ENCODE measurements around the gene CHCHD4.

Gene CHCHD4

GRCh38 chr3:14152963-14153355, 28.3 kb upstream of the CHCHD4 start:
- Histone ChIP-seq H3K9me3 (ENCODE audit: low read depth, low read length) (no peaks in the 10 kb centered on the region), H3K36me3 (ENCODE audit: insufficient read depth, low read length) (peaks cover 7% of the 10 kb centered on the region; the same call in 1 of the 2 replicates), H3K27ac (no peak overlapping the region), H3K4me3 (no peak overlapping the region), H3K9ac (ENCODE audit: insufficient read length) (no peak overlapping the region)
- DNase-seq (ENCODE audit: low read depth, low spot score) = no peak
- TF ChIP-seq EZH2 (IDR thresholded peaks at IDR 0.05) (no peak), POLR2AphosphoS5 (IDR thresholded peaks at IDR 0.05; ENCODE audit: borderline replicate concordance, low read depth, low read length) (no peak), FOXP2 (optimal IDR thresholded peaks at IDR 0.05; ENCODE audit: control extremely low read depth, extremely low read length, insufficient read depth) (no peak)

DNA sequence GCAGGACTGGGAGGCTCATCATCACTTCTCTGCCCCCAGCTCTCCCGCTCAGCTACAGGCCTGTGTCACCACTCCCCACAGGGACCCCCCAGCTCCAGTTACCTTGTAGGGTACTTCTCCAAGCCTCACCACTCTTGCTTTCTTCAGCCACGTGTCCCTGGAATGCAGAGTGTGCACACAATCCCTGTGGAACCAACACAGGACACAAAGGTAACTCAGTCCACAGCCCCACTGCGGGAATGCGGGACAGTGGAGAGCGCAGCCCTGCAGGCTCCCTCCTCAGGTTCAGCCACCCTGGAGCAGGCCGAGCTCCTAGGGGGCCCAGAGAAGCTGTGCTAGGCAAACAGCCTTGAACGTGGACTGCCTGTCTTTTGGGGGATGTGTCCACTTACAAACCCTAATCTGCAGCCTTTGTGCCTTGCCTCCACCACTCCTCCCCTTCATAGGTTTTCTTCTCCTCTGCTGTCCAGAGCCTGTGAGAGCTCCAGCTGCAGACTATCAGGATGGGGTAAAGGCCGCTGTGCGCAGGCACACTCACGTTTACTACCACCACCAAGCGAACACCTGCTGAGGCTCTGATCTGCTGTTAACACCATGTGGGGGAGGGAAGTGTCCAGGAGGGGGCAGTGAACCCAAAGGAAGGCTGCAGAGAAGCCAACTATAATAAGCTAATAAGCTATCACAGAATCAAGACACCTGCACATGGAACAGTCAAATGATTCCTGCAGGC, 27.7 kb upstream of the CHCHD4 start:
- no peak for TF ChIP-seq FOXP2 (optimal IDR thresholded peaks at IDR 0.05; ENCODE audit: control extremely low read depth, extremely low read length, insufficient read depth)
- no peak for TF ChIP-seq POLR2AphosphoS5 (IDR thresholded peaks at IDR 0.05; ENCODE audit: borderline replicate concordance, low read depth, low read length)
- TF ChIP-seq EZH2 (IDR thresholded peaks at IDR 0.05) = no peak
- DNase-seq (ENCODE audit: low read depth, low spot score) = no peak
- Histone ChIP-seq H3K9me3 (ENCODE audit: low read depth, low read length) (no peaks in the 10 kb centered on the region), H3K36me3 (ENCODE audit: insufficient read depth, low read length) (peaks cover under 1% of the 10 kb centered on the region; the same call in 1 of the 2 replicates), H3K4me3 (no peak overlapping the region), H3K9ac (ENCODE audit: insufficient read length) (no peak overlapping the region), H3K27ac (no peak overlapping the region)

- TF ChIP-seq FOXP2 (optimal IDR thresholded peaks at IDR 0.05; ENCODE audit: control extremely low read depth, extremely low read length, insufficient read depth) (no peak), EZH2 (IDR thresholded peaks at IDR 0.05) (no peak), POLR2AphosphoS5 (IDR thresholded peaks at IDR 0.05; ENCODE audit: borderline replicate concordance, low read depth, low read length) (no peak)
- H3K36me3 ChIP-seq (ENCODE audit: insufficient read depth, low read length) = no peaks in the 10 kb centered on the region; the same call in 1 of the 2 replicates
These were observed 26.9 kb upstream of the CHCHD4 start for GRCh38 chr3:14151471-14152083.

DNA sequence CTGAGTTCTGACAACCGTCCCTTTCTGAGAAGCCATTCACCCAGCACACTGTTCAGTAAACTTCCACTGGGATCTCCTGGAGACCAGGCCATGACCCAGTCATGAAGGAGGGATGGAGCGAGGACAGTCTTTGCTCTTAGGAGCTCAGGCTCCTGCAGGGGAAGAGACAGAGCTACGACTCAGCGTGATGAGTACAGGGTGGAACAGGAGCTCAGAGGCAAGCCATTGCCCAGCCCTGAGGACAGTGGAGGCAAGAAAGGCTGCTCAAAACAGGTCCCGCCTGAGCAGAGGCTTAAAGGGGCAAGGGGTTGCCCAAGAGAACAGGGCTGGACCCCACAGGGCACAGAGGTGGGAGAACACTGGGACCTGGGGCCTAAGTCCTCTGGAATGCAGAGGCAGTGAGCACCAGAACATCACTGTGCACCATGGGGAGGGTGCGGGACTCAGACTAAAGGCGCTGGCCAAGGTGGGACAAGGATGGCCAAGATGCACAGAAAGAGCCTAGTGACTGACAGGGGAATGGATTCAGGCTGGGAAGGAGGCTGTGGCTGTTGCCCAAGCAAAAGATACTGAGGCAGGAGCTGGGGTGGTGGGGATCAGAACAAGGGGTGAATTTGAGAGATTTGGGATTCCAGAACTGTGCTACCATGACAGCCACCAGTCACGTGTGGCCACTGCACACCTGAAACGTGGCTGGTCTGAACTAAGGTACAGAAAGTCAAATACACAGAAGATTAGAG, 26.0 kb upstream of the CHCHD4 start:
- Histone ChIP-seq H3K27ac (no peak overlapping the region), H3K9ac (ENCODE audit: insufficient read length) (no peak overlapping the region), H3K4me3 (no peak overlapping the region), H3K36me3 (ENCODE audit: insufficient read depth, low read length) (no peaks in the 10 kb centered on the region; the same call in 1 of the 2 replicates), H3K9me3 (ENCODE audit: low read depth, low read length) (no peaks in the 10 kb centered on the region)
- no peak for TF ChIP-seq POLR2AphosphoS5 (IDR thresholded peaks at IDR 0.05; ENCODE audit: borderline replicate concordance, low read depth, low read length)
- TF ChIP-seq FOXP2 (optimal IDR thresholded peaks at IDR 0.05; ENCODE audit: control extremely low read depth, extremely low read length, insufficient read depth) = no peak
- no peak for TF ChIP-seq EZH2 (IDR thresholded peaks at IDR 0.05)
- DNase-seq (ENCODE audit: low read depth, low spot score) = no peak

More at GRCh38 chr3:14151471-14152083, 26.9 kb upstream of the CHCHD4 start:
- Histone ChIP-seq H3K9ac (ENCODE audit: insufficient read length) (no peak overlapping the region), H3K9me3 (ENCODE audit: low read depth, low read length) (no peaks in the 10 kb centered on the region), H3K4me3 (no peak overlapping the region), H3K27ac (no peak overlapping the region)
- no peak for DNase-seq (ENCODE audit: low read depth, low spot score)

- DNase-seq (ENCODE audit: low read depth, low spot score) = no peak
- Histone ChIP-seq H3K27ac (no peak overlapping the region), H3K9ac (ENCODE audit: insufficient read length) (no peak overlapping the region), H3K4me3 (no peak overlapping the region), H3K36me3 (ENCODE audit: insufficient read depth, low read length) (no peaks in the 10 kb centered on the region; the same call in 1 of the 2 replicates), H3K9me3 (ENCODE audit: low read depth, low read length) (no peaks in the 10 kb centered on the region)
- TF ChIP-seq POLR2AphosphoS5 (IDR thresholded peaks at IDR 0.05; ENCODE audit: borderline replicate concordance, low read depth, low read length) = no peak
- no peak for TF ChIP-seq EZH2 (IDR thresholded peaks at IDR 0.05)
- no peak for TF ChIP-seq FOXP2 (optimal IDR thresholded peaks at IDR 0.05; ENCODE audit: control extremely low read depth, extremely low read length, insufficient read depth)
These were observed 25.4 kb upstream of the CHCHD4 start for GRCh38 chr3:14150078-14150477.

GRCh38 chr3:14148041-14148985, 23.6 kb upstream of the CHCHD4 start:
- Histone ChIP-seq H3K36me3 (ENCODE audit: insufficient read depth, low read length) (no peaks in the 10 kb centered on the region; the same call in 1 of the 2 replicates), H3K9me3 (ENCODE audit: low read depth, low read length) (no peaks in the 10 kb centered on the region), H3K27ac (no peak overlapping the region), H3K4me3 (no peak overlapping the region), H3K9ac (ENCODE audit: insufficient read length) (no peak overlapping the region)
- TF ChIP-seq EZH2 (IDR thresholded peaks at IDR 0.05) (no peak), POLR2AphosphoS5 (IDR thresholded peaks at IDR 0.05; ENCODE audit: borderline replicate concordance, low read depth, low read length) (no peak), FOXP2 (optimal IDR thresholded peaks at IDR 0.05; ENCODE audit: control extremely low read depth, extremely low read length, insufficient read depth) (no peak)
- DNase-seq (ENCODE audit: low read depth, low spot score) = no peak

DNA sequence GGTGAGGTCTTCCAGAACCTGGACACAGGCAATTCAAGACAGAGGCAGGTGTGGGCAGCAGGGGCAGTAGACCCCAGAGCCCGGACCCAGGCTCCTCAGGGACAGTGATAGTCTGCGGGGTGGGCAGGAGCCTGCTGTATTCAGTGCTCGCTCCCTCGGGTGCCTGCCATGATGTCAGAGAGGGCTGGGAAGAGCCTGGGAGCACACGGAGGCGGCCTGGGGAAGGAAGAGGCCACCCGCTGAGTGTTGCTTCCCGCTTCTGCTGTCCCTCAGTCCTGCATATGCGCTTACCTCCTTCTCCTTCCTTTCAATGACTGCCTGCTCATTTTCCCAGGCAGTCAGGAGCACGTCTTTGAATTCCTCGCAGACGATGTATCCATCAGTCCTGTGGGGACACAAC, 22.9 kb upstream of the CHCHD4 start:
- no peak for DNase-seq (ENCODE audit: low read depth, low spot score)
- no peak for TF ChIP-seq FOXP2 (optimal IDR thresholded peaks at IDR 0.05; ENCODE audit: control extremely low read depth, extremely low read length, insufficient read depth)
- TF ChIP-seq EZH2 (IDR thresholded peaks at IDR 0.05) = no peak
- no peak for TF ChIP-seq POLR2AphosphoS5 (IDR thresholded peaks at IDR 0.05; ENCODE audit: borderline replicate concordance, low read depth, low read length)
- Histone ChIP-seq H3K27ac (no peak overlapping the region), H3K4me3 (no peak overlapping the region), H3K9me3 (ENCODE audit: low read depth, low read length) (no peaks in the 10 kb centered on the region), H3K36me3 (ENCODE audit: insufficient read depth, low read length) (no peaks in the 10 kb centered on the region; the same call in 1 of the 2 replicates), H3K9ac (ENCODE audit: insufficient read length) (no peak overlapping the region)
